GM21737 (cell line): ENCODE results near the gene NUP62.
"Not testable (repeated sequence)": the region's sequence is repeated elsewhere in the genome, so short reads cannot be mapped to it uniquely, and the experiment has no call there.

ENCODE experiments used
- ATAC-seq: cut with Tn5 transposase; IDR thresholded peaks from one replicate; pipeline ENCODE4 v1.9.1; 2021; ENCODE audit warnings: mild to moderate bottlenecking, moderate library complexity; ENCODE audit not compliant: unreplicated experiment

NUP62 gene

GRCh38 chr19:49927526-49928264, 1.6 kb downstream of the NUP62 start:
- ATAC-seq = no peak

- ATAC-seq = no peak
These were observed 2.8 kb downstream of the NUP62 start for GRCh38 chr19:49926515-49926914.

GRCh38 chr19:49925486-49925885, 3.8 kb downstream of the NUP62 start:
- ATAC-seq = no peak

- ATAC-seq = not testable (repeated sequence)
These were observed 4.5 kb downstream of the NUP62 start for GRCh38 chr19:49924881-49925210.

- no peak for ATAC-seq
These were observed 5.1 kb downstream of the NUP62 start for GRCh38 chr19:49924004-49924880.

GRCh38 chr19:49923055-49924003, 6.0 kb downstream of the NUP62 start:
- ATAC-seq = no peak

GRCh38 chr19:49921871-49922795, 7.2 kb downstream of the NUP62 start:
- no peak for ATAC-seq

- ATAC-seq = no peak
These were observed 8.5 kb downstream of the NUP62 start for GRCh38 chr19:49920624-49921363.

- no peak for ATAC-seq
These were observed 11.2 kb downstream of the NUP62 start for GRCh38 chr19:49918089-49918488.

GRCh38 chr19:49916839-49917733, 12.2 kb downstream of the NUP62 start:
- ATAC-seq = no peak

GRCh38 chr19:49915271-49915670, 14.0 kb downstream of the NUP62 start:
- ATAC-seq = no peak

GRCh38 chr19:49913720-49914119, 15.6 kb downstream of the NUP62 start:
- ATAC-seq = no peak

- ATAC-seq = no peak
These were observed 16.2 kb downstream of the NUP62 start for GRCh38 chr19:49912965-49913685.

GRCh38 chr19:49911381-49912145, 17.7 kb downstream of the NUP62 start:
- peak; percentile 42 for ATAC-seq

- ATAC-seq = no peak
These were observed 19.1 kb downstream of the NUP62 start for GRCh38 chr19:49910179-49910578.

- no peak for ATAC-seq
These were observed 20.6 kb downstream of the NUP62 start for GRCh38 chr19:49908480-49909420.
